ES-I3 (cell line): ENCODE measurements around the gene EEF1AKMT3.

Experiments used
- H3K36me3 ChIP-seq: 2 replicates; pipeline ENCODE4 v1.6.1; 2013; ENCODE audit warnings: mild to moderate bottlenecking, low read length, control low read depth, moderate library complexity; ENCODE audit not compliant: insufficient read depth
- H3K4me1 ChIP-seq: 2 replicates; pipeline ENCODE4 v1.6.1; 2013; ENCODE audit warnings: mild to moderate bottlenecking, control low read depth, low read length; ENCODE audit not compliant: insufficient read depth
- H3K9ac ChIP-seq: 2 replicates; pipeline ENCODE4 v1.6.1; 2013; ENCODE audit warnings: low read depth, mild to moderate bottlenecking, low read length, moderate library complexity
- H3K9me3 ChIP-seq: 2 replicates; pipeline ENCODE4 v1.6.1; 2013; ENCODE audit warnings: mild to moderate bottlenecking, low read length, moderate library complexity; ENCODE audit not compliant: control insufficient read depth, insufficient read depth

EEF1AKMT3 gene

GRCh38 chr12:57826400-57826799 lies 54.0 kb downstream of the EEF1AKMT3 start:
- Histone ChIP-seq H3K4me1 (no peaks in the 10 kb centered on the region), H3K9ac (no peak overlapping the region), H3K36me3 (peaks cover 24% of the 10 kb centered on the region), H3K9me3 (no peaks in the 10 kb centered on the region)

DNA sequence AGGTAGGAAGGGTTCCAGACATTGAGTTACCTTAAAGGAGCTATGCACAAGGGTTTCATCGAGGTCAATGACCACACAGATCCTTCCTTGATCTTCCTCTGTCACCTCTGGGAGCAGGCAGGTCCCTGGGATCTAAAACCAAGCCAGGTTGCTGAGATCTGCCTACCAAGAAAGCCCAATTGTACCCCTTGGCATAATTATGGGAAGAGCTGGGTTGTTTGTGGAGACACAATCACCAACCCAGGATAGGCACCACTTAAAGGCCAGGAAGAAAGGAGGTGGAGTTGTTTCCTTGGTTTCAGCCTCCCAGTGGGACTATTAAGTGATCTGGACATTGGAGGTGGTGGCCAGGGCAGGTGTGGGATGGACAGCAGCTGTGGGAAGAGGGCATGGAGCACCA lies 54.6 kb downstream of the EEF1AKMT3 start:
- H3K9me3 ChIP-seq = no peaks in the 10 kb centered on the region
- H3K9ac ChIP-seq = no peak overlapping the region
- peaks cover 5% of the 10 kb centered on the region; the same call in 1 of the 2 replicates for H3K4me1 ChIP-seq
- peaks cover 24% of the 10 kb centered on the region for H3K36me3 ChIP-seq

DNA sequence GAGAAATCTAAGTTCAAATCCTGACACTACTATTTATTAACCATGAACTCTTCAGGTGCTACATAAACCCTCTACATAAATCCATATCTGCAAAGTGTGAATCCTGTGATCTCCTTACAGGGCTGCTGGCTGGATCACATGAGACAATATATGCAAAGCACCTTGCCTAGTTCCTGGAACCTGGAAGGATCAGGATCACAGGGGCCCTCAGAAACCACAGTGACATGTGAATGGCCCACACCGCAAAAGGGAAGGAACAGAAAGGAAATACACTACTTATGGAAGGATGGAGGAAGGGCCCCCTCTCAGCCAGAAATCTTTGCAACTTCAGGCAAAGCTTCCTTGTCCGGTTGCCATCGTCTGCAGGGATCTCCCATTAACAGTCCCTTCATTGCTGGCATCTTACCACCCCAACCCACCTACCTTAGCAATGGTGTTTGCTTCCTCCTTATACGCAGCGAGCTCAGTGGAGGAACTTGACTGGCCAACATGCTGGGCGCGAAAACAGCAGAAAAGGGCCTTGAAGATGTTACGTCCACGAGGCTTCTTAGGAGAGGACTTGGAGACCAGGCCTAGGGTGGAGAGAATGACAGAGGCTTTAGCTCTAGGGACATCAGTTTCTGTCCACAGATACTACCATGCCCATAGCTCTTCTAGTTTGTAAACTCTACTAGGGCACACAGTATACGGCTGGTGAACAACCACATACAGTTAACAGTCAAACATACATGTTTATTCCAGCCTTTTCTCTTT lies 56.8 kb downstream of the EEF1AKMT3 start:
- Histone ChIP-seq H3K9ac (no peak overlapping the region), H3K4me1 (peaks cover 25% of the 10 kb centered on the region), H3K9me3 (no peaks in the 10 kb centered on the region), H3K36me3 (peaks cover 24% of the 10 kb centered on the region)

- Histone ChIP-seq H3K9ac (no peak overlapping the region), H3K4me1 (peaks cover 32% of the 10 kb centered on the region), H3K36me3 (peaks cover 22% of the 10 kb centered on the region), H3K9me3 (no peaks in the 10 kb centered on the region)
These were observed 58.0 kb downstream of the EEF1AKMT3 start for GRCh38 chr12:57830393-57830792.
